Activated naive CD4-positive, alpha-beta T cell treated with anti-CD3 and anti-CD28 coated beads, Interleukin-2, amount 10 ng/mL, durations not matched to agents 7 days and 5 days (primary cell): Measurements from ENCODE around the gene YPEL4.
"Not testable (repeated sequence)": the region's sequence is repeated elsewhere in the genome, so short reads cannot be mapped to it uniquely, and the experiment has no call there.

Source experiments
- CTCF ChIA-PET: fragments of 350-600 bp; sonication (Branson Sonifier 250); formaldehyde crosslinking; loops from one replicate; lab custom pipeline; 2021; ENCODE audit warnings: antibody characterized with exemption; lab: Charles Lee
- DNase-seq: peaks from one replicate; pipeline ENCODE4 v3.0.0-alpha.2; 2020
- H3K27ac Mint-ChIP-seq: one replicate; pipeline ENCODE4 v1.8.0; 2021; ENCODE audit warnings: mild to moderate bottlenecking, moderate library complexity, mixed read lengths
- H3K27me3 Mint-ChIP-seq: one replicate; pipeline ENCODE4 v1.8.0; 2021; ENCODE audit warnings: mild to moderate bottlenecking, mixed read lengths
- H3K36me3 Mint-ChIP-seq: one replicate; pipeline ENCODE4 v1.8.0; 2021; ENCODE audit warnings: mixed read lengths
- H3K4me1 Mint-ChIP-seq: one replicate; pipeline ENCODE4 v1.8.0; 2021; ENCODE audit warnings: mixed read lengths
- H3K4me3 Mint-ChIP-seq: one replicate; pipeline ENCODE4 v1.8.0; 2021; ENCODE audit warnings: mild to moderate bottlenecking, moderate library complexity, mixed read lengths
- H3K9me3 Mint-ChIP-seq: one replicate; pipeline ENCODE4 v1.8.0; 2021; ENCODE audit warnings: mixed read lengths

YPEL4 gene

GRCh38 chr11:57649826-57650738 lies at the start of gene YPEL4:
YPEL4 (minus strand) TSS chr11:57649912; CDS start chr11:57647107, 2,805 bp downstream.
- no peaks in the 10 kb centered on the region for H3K36me3 Mint-ChIP-seq
- H3K4me1 Mint-ChIP-seq = peaks cover 68% of the 10 kb centered on the region
- H3K9me3 Mint-ChIP-seq = no peaks in the 10 kb centered on the region
- peak within 1 kb of the TSS; percentile 47 for H3K27ac Mint-ChIP-seq
- peaks cover 55% of the 10 kb centered on the region for H3K27me3 Mint-ChIP-seq
- peak; percentile 77 for DNase-seq
- CTCF ChIA-PET = interaction anchor here (1.4 kb wide), 1 partner anchor 193 kb away, joined by 4 read pairs; no protein-coding TSS in a partner anchor
- peak within 1 kb of the TSS; percentile 69 for H3K4me3 Mint-ChIP-seq

GRCh38 chr11:57698843-57699365 lies 49.2 kb upstream of the YPEL4 start:
- H3K9me3 Mint-ChIP-seq = no peaks in the 10 kb centered on the region
- CTCF ChIA-PET = no interaction called here
- peaks cover 51% of the 10 kb centered on the region for H3K36me3 Mint-ChIP-seq
- H3K4me3 Mint-ChIP-seq = no peak overlapping the region
- DNase-seq = no peak
- H3K27ac Mint-ChIP-seq = no peak overlapping the region
- H3K27me3 Mint-ChIP-seq = no peaks in the 10 kb centered on the region
- no peaks in the 10 kb centered on the region for H3K4me1 Mint-ChIP-seq

GRCh38 chr11:57690474-57690873 lies 40.8 kb upstream of the YPEL4 start:
- H3K4me3 Mint-ChIP-seq, DNase-seq, H3K27ac Mint-ChIP-seq, H3K27me3 Mint-ChIP-seq, CTCF ChIA-PET, H3K4me1 Mint-ChIP-seq, H3K9me3 Mint-ChIP-seq: not testable (repeated sequence)
- H3K36me3 Mint-ChIP-seq = peaks cover 39% of the 10 kb centered on the region

- Mint-ChIP-seq H3K4me3 (no peak overlapping the region), H3K9me3 (no peaks in the 10 kb centered on the region), H3K27me3 (no peaks in the 10 kb centered on the region), H3K36me3 (peaks cover 55% of the 10 kb centered on the region), H3K27ac (peak overlapping the region; percentile 11), H3K4me1 (peaks cover 37% of the 10 kb centered on the region)
- DNase-seq = no peak
- CTCF ChIA-PET = no interaction called here
These were observed 31.5 kb upstream of the YPEL4 start for GRCh38 chr11:57681168-57681567.

GRCh38 chr11:57680552-57680874 lies 30.8 kb upstream of the YPEL4 start:
- Mint-ChIP-seq H3K4me3 (no peak overlapping the region), H3K36me3 (peaks cover 57% of the 10 kb centered on the region), H3K4me1 (peaks cover 43% of the 10 kb centered on the region), H3K27me3 (no peaks in the 10 kb centered on the region), H3K27ac (peak overlapping the region; percentile 58), H3K9me3 (no peaks in the 10 kb centered on the region)
- CTCF ChIA-PET = no interaction called here
- DNase-seq = no peak

GRCh38 chr11:57679396-57679795 lies 29.7 kb upstream of the YPEL4 start:
- no peaks in the 10 kb centered on the region for H3K9me3 Mint-ChIP-seq
- H3K27me3 Mint-ChIP-seq = no peaks in the 10 kb centered on the region
- H3K4me1 Mint-ChIP-seq = peaks cover 53% of the 10 kb centered on the region
- H3K36me3 Mint-ChIP-seq = peaks cover 57% of the 10 kb centered on the region
- H3K27ac Mint-ChIP-seq = no peak overlapping the region
- H3K4me3 Mint-ChIP-seq = no peak overlapping the region
- DNase-seq = no peak
- CTCF ChIA-PET = interaction anchor here (1.2 kb wide), 1 partner anchor 121 kb away, joined by 4 read pairs; no protein-coding TSS in a partner anchor

GRCh38 chr11:57675176-57675941 lies 25.6 kb upstream of the YPEL4 start:
- DNase-seq = no peak
- Mint-ChIP-seq H3K27ac (peak overlapping the region; percentile 16), H3K9me3 (no peaks in the 10 kb centered on the region), H3K4me3 (no peak overlapping the region), H3K27me3 (no peaks in the 10 kb centered on the region), H3K36me3 (peaks cover 60% of the 10 kb centered on the region), H3K4me1 (peaks cover 75% of the 10 kb centered on the region)
- CTCF ChIA-PET = interaction anchor here (1.1 to 1.3 kb wide), 2 partner anchors 22 to 125 kb away, joined by 3 to 6 read pairs; no protein-coding TSS in a partner anchor

- no peak overlapping the region for H3K27ac Mint-ChIP-seq
These were observed 24.5 kb upstream of the YPEL4 start for GRCh38 chr11:57674251-57674650.

GRCh38 chr11:57668434-57668782 lies 18.7 kb upstream of the YPEL4 start:
- DNase-seq = peak; percentile 59
- Mint-ChIP-seq H3K9me3 (no peaks in the 10 kb centered on the region), H3K27ac (peak overlapping the region; percentile 97), H3K27me3 (no peaks in the 10 kb centered on the region), H3K4me1 (peaks cover 58% of the 10 kb centered on the region), H3K4me3 (peak overlapping the region; percentile 100), H3K36me3 (peaks cover 28% of the 10 kb centered on the region)
- CTCF ChIA-PET = interaction anchor here (1.3 kb wide), 1 partner anchor 132 kb away, joined by 4 read pairs; no protein-coding TSS in a partner anchor

More at GRCh38 chr11:57674251-57674650, 24.5 kb upstream of the YPEL4 start:
- CTCF ChIA-PET = interaction anchor here (1.4 kb wide), 1 partner anchor 126 kb away, joined by 4 read pairs; no protein-coding TSS in a partner anchor
- Mint-ChIP-seq H3K27me3 (no peaks in the 10 kb centered on the region), H3K36me3 (peaks cover 57% of the 10 kb centered on the region), H3K9me3 (no peaks in the 10 kb centered on the region), H3K4me1 (peaks cover 76% of the 10 kb centered on the region), H3K4me3 (no peak overlapping the region)
- DNase-seq = no peak

- Mint-ChIP-seq H3K9me3 (no peaks in the 10 kb centered on the region), H3K4me3 (peak within 1 kb of the TSS; percentile 100), H3K36me3 (peaks cover 23% of the 10 kb centered on the region), H3K4me1 (peaks cover 53% of the 10 kb centered on the region), H3K27ac (peak within 1 kb of the TSS; percentile 97), H3K27me3 (no peaks in the 10 kb centered on the region)
- CTCF ChIA-PET = interaction anchor here (1.3 kb wide), 1 partner anchor 133 kb away, joined by 4 read pairs; no protein-coding TSS in a partner anchor
- peak; percentile 100 for DNase-seq
These were observed 18.2 kb upstream of the YPEL4 start, which contains the start of gene ZDHHC5 for GRCh38 chr11:57667736-57668433. ZDHHC5 (plus strand) TSS chr11:57668114; CDS start chr11:57673091, 4,977 bp downstream.

GRCh38 chr11:57667117-57667735 lies 17.5 kb upstream of the YPEL4 start:
- no peaks in the 10 kb centered on the region for H3K9me3 Mint-ChIP-seq
- peaks cover 26% of the 10 kb centered on the region for H3K36me3 Mint-ChIP-seq
- H3K4me1 Mint-ChIP-seq = peaks cover 53% of the 10 kb centered on the region
- peak overlapping the region; percentile 100 for H3K4me3 Mint-ChIP-seq
- no peaks in the 10 kb centered on the region for H3K27me3 Mint-ChIP-seq
- peak; percentile 95 for DNase-seq
- peak overlapping the region; percentile 97 for H3K27ac Mint-ChIP-seq
- CTCF ChIA-PET = interaction anchor here (0.5 to 1.3 kb wide), 2 partner anchors 43 to 133 kb away, joined by 4 read pairs; no protein-coding TSS in a partner anchor

GRCh38 chr11:57663975-57664374 lies 14.3 kb upstream of the YPEL4 start:
- no peak overlapping the region for H3K27ac Mint-ChIP-seq

GRCh38 chr11:57662893-57663292 lies 13.2 kb upstream of the YPEL4 start:
- Mint-ChIP-seq H3K27ac (peak overlapping the region; percentile 22), H3K4me3 (no peak overlapping the region), H3K36me3 (peaks cover 34% of the 10 kb centered on the region), H3K4me1 (peaks cover 41% of the 10 kb centered on the region), H3K27me3 (no peaks in the 10 kb centered on the region), H3K9me3 (no peaks in the 10 kb centered on the region)
- CTCF ChIA-PET = interaction anchor here (1.0 to 1.3 kb wide), 3 partner anchors 22 to 129 kb away, joined by 3 read pairs; no protein-coding TSS in a partner anchor
- DNase-seq = peak; percentile 43

More at GRCh38 chr11:57663975-57664374, 14.3 kb upstream of the YPEL4 start:
- no peak for DNase-seq
- Mint-ChIP-seq H3K4me3 (no peak overlapping the region), H3K9me3 (no peaks in the 10 kb centered on the region), H3K27me3 (no peaks in the 10 kb centered on the region), H3K4me1 (peaks cover 35% of the 10 kb centered on the region), H3K36me3 (peaks cover 33% of the 10 kb centered on the region)
- CTCF ChIA-PET = no interaction called here
